CD14-positive monocyte (primary cell): ENCODE results near the gene CBLB. TPM values are rescaled to one million over a fixed set of nuclear protein-coding genes. Genes with fewer than 3 reads are reported as not detected.

Experiments used
- DNase-seq, 3 donors: peaks; one replicate each; pipeline ENCODE4 v3.0.0-alpha.2; 2011 to 2022
- H2AFZ ChIP-seq: 2 replicates; pipeline ENCODE4 v1.6.0; 2012; ENCODE audit warnings: mild to moderate bottlenecking, low read depth, low read length, inconsistent platforms; ENCODE audit not compliant: insufficient read depth, poor library complexity, severe bottlenecking
- H3K27ac ChIP-seq, 2 donors: 1 replicate in 1 of 2; 2 replicates in 1 of 2; pipeline ENCODE4 v1.5.1; 2012 to 2013; ENCODE audit warnings: low read length in 2 of 2, control low read depth in 1 of 2, inconsistent platforms in 1 of 2, low read depth in 1 of 2, mild to moderate bottlenecking in 1 of 2
- H3K27me3 ChIP-seq, 2 donors: one replicate each; pipeline versions ENCODE4 v1.6.0 to v1.6.1; 2011 to 2013; ENCODE audit warnings: low read length in 2 of 2; ENCODE audit not compliant: control insufficient read depth in 2 of 2, insufficient read depth in 2 of 2
- H3K36me3 ChIP-seq, 2 donors: replicated peaks in 1 of 2; 1 replicate in 1 of 2; 2 replicates in 1 of 2; pipeline versions ENCODE4 v1.5.1 to v1.6.1; 2012 to 2013; ENCODE audit warnings: low read length in 2 of 2, control low read depth in 1 of 2, inconsistent platforms in 1 of 2, mild to moderate bottlenecking in 1 of 2; ENCODE audit not compliant: insufficient read depth in 2 of 2, control insufficient read depth in 1 of 2
- H3K4me1 ChIP-seq, 2 donors: 1 replicate in 1 of 2; 2 replicates in 1 of 2; pipeline versions ENCODE4 v1.5.1 to v1.6.1; 2012 to 2013; ENCODE audit warnings: low read length in 2 of 2, control low read depth in 1 of 2, inconsistent platforms in 1 of 2, mild to moderate bottlenecking in 1 of 2, moderate library complexity in 1 of 2; ENCODE audit not compliant: insufficient read depth in 2 of 2, control insufficient read depth in 1 of 2
- H3K4me2 ChIP-seq: replicated peaks from 2 replicates; pipeline ENCODE3; 2012; ENCODE audit warnings: low read length, moderate library complexity, mild to moderate bottlenecking; ENCODE audit not compliant: poor library complexity, severe bottlenecking; ENCODE audit errors: extremely low read depth
- H3K4me3 ChIP-seq, 3 experiments: fragments of 200-600 bp in 1 of 3; sonication (generic) in 1 of 3; replicated peaks in 1 of 3; 1 replicate in 2 of 3; 2 replicates in 1 of 3; pipeline ENCODE4 v1.5.1; 2011 to 2013; ENCODE audit warnings: low read length in 3 of 3, mild to moderate bottlenecking in 3 of 3, control low read depth in 2 of 3, low read depth in 2 of 3, inconsistent platforms in 1 of 3, moderate library complexity in 1 of 3
- H3K79me2 ChIP-seq: 2 replicates; pipeline ENCODE4 v1.6.0; 2012; ENCODE audit warnings: mild to moderate bottlenecking, control low read depth, inconsistent platforms, low read length, moderate library complexity; ENCODE audit not compliant: insufficient read depth
- H3K9ac ChIP-seq: 2 replicates; pipeline ENCODE4 v1.6.0; 2017; ENCODE audit warnings: low read length, mild to moderate bottlenecking; ENCODE audit not compliant: insufficient read depth, poor library complexity, severe bottlenecking
- H3K9me3 ChIP-seq, 2 donors: replicated peaks in 1 of 2; 1 replicate in 1 of 2; 2 replicates in 1 of 2; pipeline versions ENCODE4 v1.5.1 to v1.6.1; 2012 to 2013; ENCODE audit warnings: low read length in 2 of 2, control low read depth in 1 of 2; ENCODE audit not compliant: control insufficient read depth in 1 of 2, insufficient read depth in 1 of 2
- H4K20me1 ChIP-seq: 2 replicates; pipeline ENCODE4 v1.6.0; 2012; ENCODE audit warnings: mild to moderate bottlenecking, low read length, control low read depth, moderate library complexity; ENCODE audit not compliant: insufficient read depth
- H3K27ac Mint-ChIP-seq, 7 donors: one replicate each; pipeline ENCODE4 v1.8.0; 2020; ENCODE audit warnings: mild to moderate bottlenecking in 7 of 7, mixed read lengths in 7 of 7, moderate library complexity in 6 of 7, inconsistent platforms in 2 of 7
- H3K27me3 Mint-ChIP-seq, 3 donors: one replicate each; pipeline ENCODE4 v1.8.0; 2021 to 2022; ENCODE audit warnings: low read depth in 3 of 3, mild to moderate bottlenecking in 3 of 3, mixed read lengths in 3 of 3, moderate library complexity in 3 of 3, inconsistent platforms in 1 of 3
- H3K36me3 Mint-ChIP-seq, 2 donors: one replicate each; pipeline ENCODE4 v1.8.0; 2020; ENCODE audit warnings: mixed read lengths in 2 of 2, inconsistent platforms in 1 of 2, mild to moderate bottlenecking in 1 of 2
- H3K4me1 Mint-ChIP-seq: one replicate; pipeline ENCODE4 v1.8.0; 2020; ENCODE audit warnings: mild to moderate bottlenecking, mixed read lengths
- H3K4me3 Mint-ChIP-seq, 2 donors: one replicate each; pipeline ENCODE4 v1.8.0; 2020; ENCODE audit warnings: mild to moderate bottlenecking in 2 of 2, mixed read lengths in 2 of 2, moderate library complexity in 1 of 2
- H3K9me3 Mint-ChIP-seq, 7 donors: one replicate each; pipeline ENCODE4 v1.8.0; 2020 to 2022; ENCODE audit warnings: mixed read lengths in 7 of 7, mild to moderate bottlenecking in 6 of 7, moderate library complexity in 6 of 7, inconsistent platforms in 2 of 7
- CTCF ChIP-seq: fragments of 200-600 bp; IDR thresholded peaks from one replicate; pipeline ENCODE4 v1.8.0; 2022; ENCODE audit warnings: antibody characterized with exemption, mild to moderate bottlenecking
- WGBS: methylation state at CpG from one replicate; pipeline ENCODE4 v1.1.5; 2013; ENCODE audit warnings: missing lambda C conversion rate; ENCODE audit not compliant: insufficient coverage; 5-methylcytosine and 5-hydroxymethylcytosine counted together
- intact Hi-C, 2 donors: fragments of 100-400 bp; cut with micrococcal nuclease; formaldehyde crosslinking; loops; one replicate each; pipeline versions ENCODE4 v1.15.0 to v1.15.1; 2023
- polyA plus RNA-seq, 3 donors: library from polyadenylated mRNA; depleted of rRNA in 1 of 3; unstranded in 2 of 3; stranded (reverse) in 1 of 3; fragments of 300-500 nt in 2 of 3; fragments of >200 nt in 1 of 3; fragmentation: Illumina TruSeq in 2 of 3; gene quantifications; 1 replicate in 2 of 3; 2 replicates in 1 of 3; pipeline ENCODE4 v1.2.3, GENCODE V29; 2012 to 2021

CBLB gene
- polyA plus RNA-seq, 3 donors: 1.6 to 8.1 (median 3.6) TPM

- WGBS: 100% methylated on average over 2 of the region's 5 CpGs
- Histone ChIP-seq H3K4me2 (no peak overlapping the region), H3K4me1 (no peaks in the 10 kb centered on the region), H3K79me2 (no peaks in the 10 kb centered on the region), H3K4me3 (no peak overlapping the region), H3K36me3 (no peaks in the 10 kb centered on the region), H4K20me1 (no peaks in the 10 kb centered on the region), H3K9ac (no peak overlapping the region), H3K9me3 (no peaks in the 10 kb centered on the region), H3K27me3 (no peaks in the 10 kb centered on the region), H3K27ac (no peak overlapping the region), H2AFZ (no peak overlapping the region)
- no peak for TF ChIP-seq CTCF
- DNase-seq: no peak
- intact Hi-C loops: no loop called here
- Mint-ChIP-seq H3K9me3 (peaks cover 0 to 2% (median 0%) of the 10 kb centered on the region in 7 donors), H3K36me3 (peaks cover 7 to 19% of the 10 kb centered on the region in 2 donors), H3K4me1 (peaks cover 5% of the 10 kb centered on the region), H3K4me3 (no peak overlapping the region), H3K27ac (no peak overlapping the region), H3K27me3 (no peaks in the 10 kb centered on the region)
Measured at GRCh38 chr3:105836533-105836932, 32.3 kb downstream of the CBLB start.

GRCh38 chr3:105835606-105836005 lies 33.2 kb downstream of the CBLB start:
- no peak for DNase-seq
- H3K27me3 ChIP-seq: no peaks in the 10 kb centered on the region
- no peaks in the 10 kb centered on the region for H3K79me2 ChIP-seq
- H3K4me2 ChIP-seq: no peak overlapping the region
- Mint-ChIP-seq H3K4me3 (no peak overlapping the region), H3K27ac (no peak overlapping the region), H3K9me3 (peaks cover 0 to 2% (median 0%) of the 10 kb centered on the region in 7 donors), H3K4me1 (peaks cover 5% of the 10 kb centered on the region), H3K36me3 (peaks cover 7 to 17% of the 10 kb centered on the region in 2 donors), H3K27me3 (no peaks in the 10 kb centered on the region)
- no peaks in the 10 kb centered on the region for H4K20me1 ChIP-seq
- H3K4me3 ChIP-seq: no peak overlapping the region
- TF ChIP-seq CTCF: no peak
- H3K36me3 ChIP-seq: no peaks in the 10 kb centered on the region
- no peak overlapping the region for H2AFZ ChIP-seq
- intact Hi-C loops: no loop called here
- no peak overlapping the region for H3K27ac ChIP-seq
- H3K9ac ChIP-seq: no peak overlapping the region
- H3K9me3 ChIP-seq: no peaks in the 10 kb centered on the region
- H3K4me1 ChIP-seq: no peaks in the 10 kb centered on the region
